Gastroesophageal sphincter (tissue), 4 donors: Measurements from ENCODE around the gene ATP12A. TPM values are rescaled to one million over a fixed set of nuclear protein-coding genes. Genes with fewer than 3 reads are reported as not detected.

Experiments used
- ATAC-seq: fragments of 150-250 bp; one replicate; pipeline ENCODE4 v1.9.1; 2016; ENCODE audit warnings: mild to moderate bottlenecking, moderate library complexity
- H3K27ac ChIP-seq, 4 donors: fragments of 200-600 bp; sonication (generic) in 3 of 4; 1 replicate in 3 of 4; 2 replicates in 1 of 4; pipeline ENCODE4 v1.5.1; 2016 to 2019
- H3K27me3 ChIP-seq: fragments of 200-600 bp; sonication (generic); one replicate; pipeline ENCODE4 v1.5.1; 2019
- H3K36me3 ChIP-seq, 2 donors: fragments of 200-600 bp; sonication (generic); one replicate each; pipeline ENCODE4 v1.5.1; 2019; ENCODE audit warnings: control low read depth in 1 of 2
- H3K4me1 ChIP-seq, 3 donors: fragments of 200-600 bp; sonication (generic); 1 replicate in 2 of 3; 2 replicates in 1 of 3; pipeline ENCODE4 v1.5.1; 2016 to 2019; ENCODE audit warnings: control low read depth in 2 of 3
- H3K4me3 ChIP-seq, 2 donors: fragments of 200-600 bp; sonication (generic); one replicate each; pipeline ENCODE4 v1.5.1; 2019; ENCODE audit warnings: mild to moderate bottlenecking in 1 of 2, moderate library complexity in 1 of 2
- H3K9me3 ChIP-seq, 3 donors: fragments of 200-600 bp; sonication (generic); one replicate each; pipeline ENCODE4 v1.5.1; 2017 to 2019; ENCODE audit warnings: control low read depth in 2 of 3
- CTCF ChIP-seq, 4 experiments: fragments of 200-600 bp in 2 of 4; fragments of 450-650 bp in 2 of 4; sonication (generic) in 1 of 4; IDR thresholded peaks; one replicate each; pipeline ENCODE4 v1.5.1; 2017 to 2019; ENCODE audit warnings: antibody characterized with exemption in 4 of 4, mild to moderate bottlenecking in 2 of 4, moderate library complexity in 2 of 4
- EP300 ChIP-seq: sonication (generic); formaldehyde crosslinking; IDR thresholded peaks from one replicate; pipeline ENCODE4 v1.6.1; 2017; ENCODE audit warnings: antibody characterized with exemption, mild to moderate bottlenecking
- POLR2A ChIP-seq, 2 donors: fragments of 450-650 bp; IDR thresholded peaks; one replicate each; pipeline ENCODE4 v1.6.1; 2017; ENCODE audit warnings: antibody characterized with exemption in 2 of 2, mild to moderate bottlenecking in 2 of 2, moderate library complexity in 1 of 2
- POLR2AphosphoS5 ChIP-seq: sonication (generic); formaldehyde crosslinking; IDR thresholded peaks from one replicate; pipeline ENCODE4 v1.6.1; 2017; ENCODE audit warnings: antibody characterized with exemption
- WGBS, 2 donors: methylation state at CpG; one replicate each; pipeline ENCODE4 v1.1.5; 2018; ENCODE audit warnings: low coverage in 1 of 2; 5-methylcytosine and 5-hydroxymethylcytosine counted together
- total RNA-seq, 4 donors: library from RNA; depleted of rRNA; stranded (reverse); fragments of >200 nt; gene quantifications; one replicate each; pipeline ENCODE4 v1.1.0, GENCODE V29; 2016

The ATP12A gene
- total RNA-seq, 4 donors from 2014 or later = 0.22 TPM; not detected in 3

- no peak for TF ChIP-seq CTCF (IDR thresholded peaks at IDR 0.05)
- no peak for TF ChIP-seq EP300
- TF ChIP-seq POLR2A (IDR thresholded peaks at IDR 0.05) = no peak
- TF ChIP-seq POLR2AphosphoS5 = no peak
- WGBS, 2 donors = 85 to 91% methylated on average over 4 of the region's 4 CpGs
- Histone ChIP-seq H3K9me3 (no peaks in the 10 kb centered on the region), H3K36me3 (no peaks in the 10 kb centered on the region), H3K27ac (no peak overlapping the region), H3K4me1 (no peaks in the 10 kb centered on the region), H3K27me3 (peaks cover 10% of the 10 kb centered on the region), H3K4me3 (no peak overlapping the region)
- ATAC-seq = no peak
These were observed 17.2 kb upstream of the ATP12A start for GRCh38 chr13:24663089-24663395.

GRCh38 chr13:24663586-24663985, 16.6 kb upstream of the ATP12A start:
- no peaks in the 10 kb centered on the region for H3K36me3 ChIP-seq
- H3K4me1 ChIP-seq = no peaks in the 10 kb centered on the region
- TF ChIP-seq POLR2AphosphoS5 (no peak), POLR2A (IDR thresholded peaks at IDR 0.05) (no peak), CTCF (IDR thresholded peaks at IDR 0.05) (no peak), EP300 (no peak)
- no peak for ATAC-seq
- 71 to 88% methylated on average over 1 of the region's 1 CpG for WGBS, 2 donors
- no peak overlapping the region for H3K4me3 ChIP-seq
- no peaks in the 10 kb centered on the region for H3K9me3 ChIP-seq
- H3K27me3 ChIP-seq = peaks cover 10% of the 10 kb centered on the region
- no peak overlapping the region for H3K27ac ChIP-seq

DNA sequence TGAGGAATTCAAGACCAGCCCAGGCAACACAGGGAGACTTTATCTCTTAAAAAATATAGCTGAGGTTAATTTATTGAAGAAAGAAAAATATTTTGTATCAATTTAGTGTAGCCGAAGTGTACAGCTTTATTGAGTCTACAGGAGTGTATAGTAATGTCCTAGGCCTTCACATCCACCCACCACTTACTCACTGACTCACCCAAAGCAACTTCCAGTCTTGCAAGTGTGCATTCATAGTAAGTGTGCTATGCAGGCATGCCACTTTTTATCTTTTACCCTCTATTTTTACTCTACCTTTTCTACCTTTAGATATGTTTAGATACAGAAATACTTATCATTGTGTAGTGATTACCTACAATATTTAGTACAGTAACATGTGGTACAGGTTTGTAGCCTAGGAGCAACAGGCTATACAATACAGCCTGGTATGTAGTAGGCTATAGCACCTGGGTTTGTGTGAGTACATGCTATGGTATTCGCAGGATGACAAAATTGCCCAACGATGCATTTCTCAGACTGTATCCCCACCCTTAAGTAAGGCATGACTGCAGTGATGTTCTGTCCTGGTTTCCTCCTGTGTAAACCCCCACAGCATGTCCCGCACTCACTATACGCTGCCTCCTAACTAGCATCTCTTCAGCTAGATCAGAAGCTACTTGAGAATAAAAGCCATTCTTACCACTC, 15.3 kb upstream of the ATP12A start:
- Histone ChIP-seq H3K27ac (no peak overlapping the region), H3K27me3 (peaks cover 10% of the 10 kb centered on the region), H3K36me3 (no peaks in the 10 kb centered on the region), H3K9me3 (no peaks in the 10 kb centered on the region), H3K4me3 (no peak overlapping the region), H3K4me1 (no peaks in the 10 kb centered on the region)
- no peak for ATAC-seq
- WGBS, 2 donors = 75 to 100% methylated on average over 3 to 4 of the region's 5 CpGs
- TF ChIP-seq POLR2A (IDR thresholded peaks at IDR 0.05) = no peak
- TF ChIP-seq CTCF (IDR thresholded peaks at IDR 0.05) = no peak
- no peak for TF ChIP-seq POLR2AphosphoS5
- no peak for TF ChIP-seq EP300

DNA sequence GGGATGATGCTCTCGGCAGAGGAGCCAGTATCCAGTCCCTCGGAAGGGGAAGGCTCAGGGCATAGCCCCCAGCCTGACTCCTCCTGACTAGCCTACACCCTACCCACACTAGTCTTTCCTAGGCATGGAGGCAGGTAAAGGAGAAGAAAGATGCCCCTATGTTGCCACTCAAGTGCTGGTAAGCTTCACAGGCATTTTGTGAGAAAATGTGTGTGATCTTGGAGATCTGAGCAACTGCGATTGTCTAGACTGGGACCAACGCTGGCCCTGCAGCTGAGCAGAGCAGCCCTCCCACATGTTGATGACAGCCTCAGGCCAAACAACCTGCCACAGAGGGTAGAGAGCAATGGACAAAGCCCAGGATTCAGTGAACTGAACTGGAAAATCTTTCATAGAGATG, 11.7 kb upstream of the ATP12A start:
- Histone ChIP-seq H3K27ac (no peak overlapping the region), H3K9me3 (no peaks in the 10 kb centered on the region), H3K36me3 (no peaks in the 10 kb centered on the region), H3K4me3 (no peak overlapping the region), H3K27me3 (peaks cover 10% of the 10 kb centered on the region), H3K4me1 (peaks cover 0 to 17% (median 4%) of the 10 kb centered on the region in 3 donors)
- ATAC-seq = no peak
- TF ChIP-seq CTCF (IDR thresholded peaks at IDR 0.05) (no peak), EP300 (no peak), POLR2AphosphoS5 (no peak), POLR2A (IDR thresholded peaks at IDR 0.05) (no peak)
- 96% methylated on average over 4 of the region's 4 CpGs; no CpG with 5 or more reads in 1 of the 2 donors for WGBS, 2 donors

DNA sequence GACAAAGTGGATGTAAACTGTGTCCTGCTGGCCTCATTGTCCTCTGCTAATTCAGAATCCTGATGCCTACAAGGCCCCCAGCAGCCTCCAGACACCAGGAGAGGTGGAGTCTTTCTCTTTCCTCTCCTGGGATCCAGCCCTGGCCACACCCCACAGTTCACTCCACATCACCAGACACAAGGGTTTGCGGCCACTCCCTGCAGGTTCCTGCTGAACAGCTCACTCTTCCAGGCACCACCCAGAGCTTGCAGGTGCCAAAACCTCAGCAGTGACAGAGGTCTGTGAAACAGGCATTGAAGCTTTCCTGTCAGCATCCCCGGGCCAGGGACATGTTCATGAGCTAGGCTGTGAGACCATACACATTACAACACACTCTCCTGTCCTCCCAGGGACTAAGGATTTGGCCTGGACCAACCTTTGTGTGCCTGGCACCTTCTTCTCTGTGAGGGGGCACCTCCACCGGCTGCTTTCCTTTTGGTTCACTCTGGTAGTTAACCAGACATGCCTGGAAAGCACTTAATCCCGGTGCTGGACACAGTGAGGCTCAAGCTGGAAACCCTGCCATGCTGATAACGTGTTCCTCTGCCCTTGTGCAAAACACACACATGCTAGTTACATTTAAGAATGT, 11.1 kb upstream of the ATP12A start:
- Histone ChIP-seq H3K9me3 (no peaks in the 10 kb centered on the region), H3K27ac (no peak overlapping the region), H3K4me1 (peaks cover 0 to 17% (median 4%) of the 10 kb centered on the region in 3 donors), H3K36me3 (no peaks in the 10 kb centered on the region), H3K4me3 (no peak overlapping the region), H3K27me3 (peaks cover 10% of the 10 kb centered on the region)
- TF ChIP-seq EP300 (no peak), CTCF (IDR thresholded peaks at IDR 0.05) (no peak), POLR2A (IDR thresholded peaks at IDR 0.05) (no peak), POLR2AphosphoS5 (no peak)
- WGBS, 2 donors = 80 to 100% methylated on average over 1 of the region's 5 CpGs
- ATAC-seq = no peak
